ENCODE measurements around the gene ZNF780B. TPM values are rescaled to one million over a fixed set of nuclear protein-coding genes. Genes with fewer than 3 reads are reported as not detected.
"Not testable (repeated sequence)": the region's sequence is repeated elsewhere in the genome, so short reads cannot be mapped to it uniquely, and the experiment has no call there.

ZNF780B gene
- total RNA-seq, 1 donor from 2014 or later, result 14.6 TPM

DNA sequence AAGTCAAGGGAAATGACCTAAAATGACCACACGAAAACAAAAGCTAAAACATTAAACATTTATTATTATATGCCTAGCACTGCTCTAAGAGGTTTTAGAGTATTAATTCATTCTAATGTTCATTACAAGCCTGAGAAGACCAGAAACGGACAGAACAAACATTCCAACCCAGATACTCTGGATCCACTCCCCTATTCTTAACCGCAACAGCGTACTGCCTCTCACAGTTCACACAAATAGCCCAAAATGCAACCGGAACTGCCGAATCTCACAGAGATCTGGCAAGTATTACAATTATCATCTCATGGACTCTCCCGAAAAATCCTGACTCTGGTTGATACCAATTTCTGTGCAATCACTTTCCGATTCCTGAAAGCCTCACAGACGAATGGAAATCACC is 1.4 kb downstream of the ZNF780B start:
- Histone ChIP-seq H3K27ac (ENCODE audit: low read depth, low read length) (no peak overlapping the region), H3K27me3 (ENCODE audit: control insufficient read depth in 3 of 3, insufficient read depth in 3 of 3, low read length in 3 of 3) (no peaks in the 10 kb centered on the region), H3K9me3 (ENCODE audit: control insufficient read depth in 3 of 3, low read length in 3 of 3) (peaks cover 0 to 11% (median 0%) of the 10 kb centered on the region in 3 donors), H3K9ac (ENCODE audit: low read depth in 1 of 3, low read length in 3 of 3) (no peak overlapping the region), H3K4me3 (ENCODE audit: low read length in 3 of 3) (peak overlapping the region; percentile 25 to 99 (median 91)), H3K36me3 (ENCODE audit: control insufficient read depth in 3 of 3, insufficient read depth in 3 of 3, low read length in 3 of 3) (peaks cover 4 to 9% (median 7%) of the 10 kb centered on the region in 3 donors), H3K4me1 (ENCODE audit: control insufficient read depth in 3 of 3, insufficient read depth in 3 of 3, low read length in 3 of 3) (peaks cover 8 to 14% (median 8%) of the 10 kb centered on the region in 3 donors)

DNA sequence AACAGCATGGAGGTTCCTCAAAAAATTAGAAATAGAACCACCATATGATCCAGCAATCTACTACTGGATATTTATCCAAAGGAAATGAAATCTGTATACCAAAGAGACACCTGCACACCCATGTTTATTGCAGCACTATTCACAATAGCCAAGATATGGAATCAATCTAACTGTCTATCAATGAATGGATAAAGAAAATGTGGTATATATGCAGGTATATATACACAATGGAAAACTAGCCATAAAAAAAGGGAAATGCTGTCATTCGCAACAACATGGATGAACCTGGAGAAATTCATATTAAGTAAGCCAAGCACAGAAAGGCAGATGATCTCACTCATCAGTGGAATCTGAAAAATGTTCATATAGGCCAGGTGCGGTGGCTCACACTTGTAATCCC is 2.5 kb downstream of the ZNF780B start:
- Histone ChIP-seq H3K4me1 (ENCODE audit: control insufficient read depth in 3 of 3, insufficient read depth in 3 of 3, low read length in 3 of 3) (peaks cover 8 to 14% (median 8%) of the 10 kb centered on the region in 3 donors), H3K36me3 (ENCODE audit: control insufficient read depth in 3 of 3, insufficient read depth in 3 of 3, low read length in 3 of 3) (peaks cover 10 to 18% (median 14%) of the 10 kb centered on the region in 3 donors), H3K27me3 (ENCODE audit: control insufficient read depth in 3 of 3, insufficient read depth in 3 of 3, low read length in 3 of 3) (no peaks in the 10 kb centered on the region), H3K27ac (ENCODE audit: low read depth, low read length) (no peak overlapping the region), H3K9me3 (ENCODE audit: control insufficient read depth in 3 of 3, low read length in 3 of 3) (peaks cover 0 to 8% (median 0%) of the 10 kb centered on the region in 3 donors), H3K9ac (ENCODE audit: low read depth in 1 of 3, low read length in 3 of 3) (no peak overlapping the region), H3K4me3 (ENCODE audit: low read length in 3 of 3) (no peak overlapping the region)

DNA sequence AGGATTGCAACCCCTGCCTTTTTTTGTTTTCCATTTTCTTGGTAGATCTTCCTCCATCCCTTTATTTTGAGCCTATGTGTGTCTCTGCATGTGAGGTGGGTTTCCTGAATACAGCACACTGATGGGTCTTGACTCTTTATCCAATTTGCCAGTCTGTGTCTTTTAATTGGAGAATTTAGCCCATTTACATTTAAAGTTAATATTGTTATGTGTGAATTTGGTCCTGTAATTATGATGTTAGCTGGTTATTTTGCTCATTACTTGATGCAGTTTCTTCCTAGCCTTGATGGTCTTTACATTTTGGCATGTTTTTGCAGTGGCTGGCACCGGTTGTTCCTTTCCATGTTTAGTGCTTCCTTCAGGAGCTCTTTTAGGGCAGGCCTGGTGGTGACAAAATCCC is 14.3 kb downstream of the ZNF780B start:
- H3K9ac ChIP-seq (ENCODE audit: low read depth in 1 of 3, low read length in 3 of 3); H3K27ac ChIP-seq (ENCODE audit: low read depth, low read length); H3K4me3 ChIP-seq (ENCODE audit: low read length in 3 of 3); H3K27me3 ChIP-seq (ENCODE audit: control insufficient read depth in 3 of 3, insufficient read depth in 3 of 3, low read length in 3 of 3); H3K4me1 ChIP-seq (ENCODE audit: control insufficient read depth in 3 of 3, insufficient read depth in 3 of 3, low read length in 3 of 3): not testable (repeated sequence)
- H3K9me3 ChIP-seq (ENCODE audit: control insufficient read depth in 3 of 3, low read length in 3 of 3), result peaks cover 2 to 19% (median 10%) of the 10 kb centered on the region in 3 donors
- peaks cover 19 to 38% (median 35%) of the 10 kb centered on the region in 3 donors for H3K36me3 ChIP-seq (ENCODE audit: control insufficient read depth in 3 of 3, insufficient read depth in 3 of 3, low read length in 3 of 3)

DNA sequence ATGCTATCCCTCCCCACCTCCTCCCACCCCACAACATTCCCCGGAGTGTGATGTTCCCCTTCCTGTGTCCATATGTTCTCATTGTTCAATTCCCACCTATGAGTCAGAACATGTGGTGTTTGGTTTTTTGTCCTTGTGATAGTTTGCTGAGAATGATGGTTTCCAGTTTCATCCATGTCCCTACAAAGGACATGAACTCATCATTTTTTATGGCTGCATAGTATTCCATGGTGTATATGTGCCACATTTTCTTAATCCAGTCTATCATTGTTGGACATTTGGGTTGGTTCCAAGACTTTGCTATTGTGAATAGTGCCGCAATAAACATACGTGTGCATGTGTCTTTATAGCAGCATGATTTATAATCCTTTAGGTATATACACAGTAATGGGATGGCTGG is 18.0 kb downstream of the ZNF780B start:
- not testable (repeated sequence) for H3K4me3 ChIP-seq (ENCODE audit: low read length in 3 of 3); H3K27me3 ChIP-seq (ENCODE audit: control insufficient read depth in 3 of 3, insufficient read depth in 3 of 3, low read length in 3 of 3); H3K27ac ChIP-seq (ENCODE audit: low read depth, low read length); H3K9ac ChIP-seq (ENCODE audit: low read depth in 1 of 3, low read length in 3 of 3); H3K4me1 ChIP-seq (ENCODE audit: control insufficient read depth in 3 of 3, insufficient read depth in 3 of 3, low read length in 3 of 3)
- Histone ChIP-seq H3K36me3 (ENCODE audit: control insufficient read depth in 3 of 3, insufficient read depth in 3 of 3, low read length in 3 of 3) (peaks cover 2 to 22% (median 7%) of the 10 kb centered on the region in 3 donors), H3K9me3 (ENCODE audit: control insufficient read depth in 3 of 3, low read length in 3 of 3) (peaks cover 22 to 36% (median 23%) of the 10 kb centered on the region in 3 donors)

DNA sequence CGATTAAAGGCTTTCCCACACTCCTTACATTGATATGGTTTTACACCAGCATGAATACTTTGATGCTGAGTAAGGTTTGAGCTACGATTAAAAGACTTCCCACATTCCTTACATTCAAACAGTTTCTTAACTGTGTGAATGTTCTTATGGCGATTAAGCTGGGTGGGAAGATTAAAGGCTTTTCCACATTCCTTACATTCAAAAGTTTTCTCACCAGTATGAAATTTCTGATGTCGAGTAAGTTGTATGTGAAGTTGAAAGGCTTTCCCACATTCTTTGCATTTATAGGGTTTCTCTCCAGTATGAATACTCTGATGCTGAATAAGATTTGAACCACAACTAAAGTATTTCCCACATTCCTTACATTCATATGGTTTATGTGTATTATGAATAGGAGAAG is 20.0 kb downstream of the ZNF780B start:
- no peak overlapping the region for H3K4me3 ChIP-seq (ENCODE audit: low read length in 3 of 3)
- no peak overlapping the region for H3K9ac ChIP-seq (ENCODE audit: low read depth in 1 of 3, low read length in 3 of 3)
- H3K36me3 ChIP-seq (ENCODE audit: control insufficient read depth in 3 of 3, insufficient read depth in 3 of 3, low read length in 3 of 3), result peaks cover 2 to 22% (median 7%) of the 10 kb centered on the region in 3 donors
- no peaks in the 10 kb centered on the region for H3K27me3 ChIP-seq (ENCODE audit: control insufficient read depth in 3 of 3, insufficient read depth in 3 of 3, low read length in 3 of 3)
- no peaks in the 10 kb centered on the region for H3K4me1 ChIP-seq (ENCODE audit: control insufficient read depth in 3 of 3, insufficient read depth in 3 of 3, low read length in 3 of 3)
- H3K27ac ChIP-seq (ENCODE audit: low read depth, low read length), result no peak overlapping the region
- peaks cover 26 to 41% (median 27%) of the 10 kb centered on the region in 3 donors for H3K9me3 ChIP-seq (ENCODE audit: control insufficient read depth in 3 of 3, low read length in 3 of 3)

DNA sequence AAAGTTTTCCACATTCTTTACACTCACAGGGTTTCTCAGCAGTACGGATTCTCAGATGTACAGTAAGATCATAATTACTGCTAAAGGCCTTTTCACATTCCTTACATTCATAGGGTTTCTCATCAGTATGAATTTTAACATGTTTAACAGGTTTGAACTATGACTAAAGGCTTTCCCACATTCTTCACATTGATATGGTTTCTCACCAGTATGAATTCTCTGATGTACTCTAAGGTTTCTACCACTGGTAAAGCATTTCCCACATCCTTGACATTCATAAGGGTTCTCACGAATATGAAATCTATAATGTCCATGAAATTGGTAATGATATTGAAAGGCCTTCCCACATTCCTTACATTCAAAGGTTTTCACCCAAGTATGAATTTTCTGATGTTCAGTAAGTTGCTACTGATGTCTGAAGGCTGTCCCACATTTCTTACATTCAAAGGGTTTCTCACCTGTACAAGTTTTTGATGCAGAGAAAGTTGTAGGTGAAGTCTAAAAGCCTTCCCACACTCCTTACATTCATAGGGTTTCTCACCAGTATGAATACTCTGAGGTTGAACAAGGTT is 22.0 kb downstream of the ZNF780B start:
- Histone ChIP-seq H3K27ac (ENCODE audit: low read depth, low read length) (no peak overlapping the region), H3K9me3 (ENCODE audit: control insufficient read depth in 3 of 3, low read length in 3 of 3) (peaks cover 30 to 45% (median 30%) of the 10 kb centered on the region in 3 donors), H3K9ac (ENCODE audit: low read depth in 1 of 3, low read length in 3 of 3) (no peak overlapping the region), H3K4me1 (ENCODE audit: control insufficient read depth in 3 of 3, insufficient read depth in 3 of 3, low read length in 3 of 3) (no peaks in the 10 kb centered on the region), H3K27me3 (ENCODE audit: control insufficient read depth in 3 of 3, insufficient read depth in 3 of 3, low read length in 3 of 3) (no peaks in the 10 kb centered on the region), H3K36me3 (ENCODE audit: control insufficient read depth in 3 of 3, insufficient read depth in 3 of 3, low read length in 3 of 3) (peaks cover 2 to 22% (median 7%) of the 10 kb centered on the region in 3 donors), H3K4me3 (ENCODE audit: low read length in 3 of 3) (no peak overlapping the region)

DNA sequence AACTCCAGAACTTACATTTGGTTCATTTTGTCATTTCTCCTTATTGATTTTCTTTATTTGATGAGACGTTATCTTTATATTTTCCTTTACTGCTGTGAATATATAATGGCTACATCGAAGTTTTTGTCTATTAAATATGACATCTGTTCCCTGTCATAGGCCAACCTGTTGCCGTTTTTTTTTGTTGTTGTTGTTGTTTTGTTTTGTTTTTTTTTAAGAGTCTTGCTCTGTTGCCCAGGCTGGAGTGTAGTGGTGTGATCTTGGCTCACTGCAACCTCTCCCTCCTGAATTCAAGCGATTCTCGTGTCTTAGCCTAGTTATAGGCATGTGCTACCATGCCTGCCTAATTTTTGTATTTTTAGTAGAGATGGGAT is 29.4 kb downstream of the ZNF780B start:
- H3K9ac ChIP-seq (ENCODE audit: low read depth in 1 of 3, low read length in 3 of 3), result no peak overlapping the region
- no peaks in the 10 kb centered on the region for H3K4me1 ChIP-seq (ENCODE audit: control insufficient read depth in 3 of 3, insufficient read depth in 3 of 3, low read length in 3 of 3)
- no peaks in the 10 kb centered on the region for H3K27me3 ChIP-seq (ENCODE audit: control insufficient read depth in 3 of 3, insufficient read depth in 3 of 3, low read length in 3 of 3)
- no peaks in the 10 kb centered on the region for H3K36me3 ChIP-seq (ENCODE audit: control insufficient read depth in 3 of 3, insufficient read depth in 3 of 3, low read length in 3 of 3)
- no peak overlapping the region for H3K4me3 ChIP-seq (ENCODE audit: low read length in 3 of 3)
- H3K9me3 ChIP-seq (ENCODE audit: control insufficient read depth in 3 of 3, low read length in 3 of 3), result peaks cover 20 to 42% (median 23%) of the 10 kb centered on the region in 3 donors
- no peak overlapping the region for H3K27ac ChIP-seq (ENCODE audit: low read depth, low read length)

DNA sequence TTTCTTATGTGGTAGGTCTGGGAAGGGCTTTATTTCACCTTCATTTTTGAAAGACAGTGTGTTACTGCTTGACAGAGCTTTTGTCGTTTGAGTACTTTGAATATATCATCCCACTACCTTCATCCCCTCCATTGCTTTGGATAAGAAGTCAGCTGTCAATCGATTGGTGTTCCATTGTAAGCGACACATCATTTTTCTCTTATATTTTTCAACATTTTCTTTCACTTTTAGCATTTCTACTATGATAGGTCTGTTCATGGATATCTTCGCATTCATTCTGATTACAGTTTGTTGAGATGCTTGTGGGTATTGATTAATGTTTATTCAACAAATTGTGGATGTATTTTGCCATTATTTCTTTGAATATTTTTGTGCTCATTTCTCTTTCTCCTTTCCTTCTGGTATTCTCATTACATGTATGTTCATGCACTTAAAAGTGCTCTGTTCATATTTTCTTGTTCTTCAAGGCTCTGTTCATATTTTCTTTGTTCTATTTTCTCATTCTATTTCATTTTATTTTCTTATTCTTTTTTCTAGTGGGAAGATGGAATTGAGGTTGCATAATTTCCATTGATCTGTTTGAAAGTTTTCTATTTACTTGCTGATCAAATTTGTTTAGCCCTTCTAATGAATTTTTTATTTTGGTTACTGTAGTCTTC is 30.0 kb downstream of the ZNF780B start:
- Histone ChIP-seq H3K9ac (ENCODE audit: low read depth in 1 of 3, low read length in 3 of 3) (no peak overlapping the region), H3K36me3 (ENCODE audit: control insufficient read depth in 3 of 3, insufficient read depth in 3 of 3, low read length in 3 of 3) (no peaks in the 10 kb centered on the region), H3K4me3 (ENCODE audit: low read length in 3 of 3) (no peak overlapping the region), H3K4me1 (ENCODE audit: control insufficient read depth in 3 of 3, insufficient read depth in 3 of 3, low read length in 3 of 3) (no peaks in the 10 kb centered on the region), H3K9me3 (ENCODE audit: control insufficient read depth in 3 of 3, low read length in 3 of 3) (peaks cover 19 to 42% (median 22%) of the 10 kb centered on the region in 3 donors), H3K27me3 (ENCODE audit: control insufficient read depth in 3 of 3, insufficient read depth in 3 of 3, low read length in 3 of 3) (no peaks in the 10 kb centered on the region), H3K27ac (ENCODE audit: low read depth, low read length) (no peak overlapping the region)

DNA sequence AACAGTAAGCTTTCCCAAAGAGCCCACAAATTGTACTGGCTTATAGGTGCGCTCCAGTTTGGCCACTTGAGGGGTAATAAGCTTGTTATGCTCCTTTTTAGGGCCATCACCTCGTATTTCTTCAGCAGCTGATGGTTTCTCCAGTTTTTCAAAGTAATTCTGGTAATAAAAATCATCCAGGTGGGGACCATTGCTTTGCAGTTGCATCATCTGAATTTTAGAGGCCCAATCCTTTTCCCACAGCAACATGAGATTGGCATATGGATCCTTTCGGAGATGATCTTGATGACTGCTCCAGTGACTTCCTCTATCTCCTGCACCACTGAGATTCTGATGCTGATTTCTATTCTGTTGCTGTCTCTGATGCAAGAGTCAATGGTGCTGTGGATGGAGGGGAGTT is 32.1 kb downstream of the ZNF780B start:
- peak overlapping the region in 1 of 3 donors; percentile 26 for H3K4me3 ChIP-seq (ENCODE audit: low read length in 3 of 3)
- no peak overlapping the region for H3K27ac ChIP-seq (ENCODE audit: low read depth, low read length)
- peaks cover 16 to 42% (median 17%) of the 10 kb centered on the region in 3 donors for H3K9me3 ChIP-seq (ENCODE audit: control insufficient read depth in 3 of 3, low read length in 3 of 3)
- H3K4me1 ChIP-seq (ENCODE audit: control insufficient read depth in 3 of 3, insufficient read depth in 3 of 3, low read length in 3 of 3), result no peaks in the 10 kb centered on the region
- no peaks in the 10 kb centered on the region for H3K36me3 ChIP-seq (ENCODE audit: control insufficient read depth in 3 of 3, insufficient read depth in 3 of 3, low read length in 3 of 3)
- H3K9ac ChIP-seq (ENCODE audit: low read depth in 1 of 3, low read length in 3 of 3), result no peak overlapping the region
- no peaks in the 10 kb centered on the region for H3K27me3 ChIP-seq (ENCODE audit: control insufficient read depth in 3 of 3, insufficient read depth in 3 of 3, low read length in 3 of 3)

GRCh38 chr19:40013991-40014390 is 42.0 kb downstream of the ZNF780B start:
- no peak overlapping the region for H3K9ac ChIP-seq (ENCODE audit: low read depth in 1 of 3, low read length in 3 of 3)
- no peak overlapping the region for H3K27ac ChIP-seq (ENCODE audit: low read depth, low read length)
- no peaks in the 10 kb centered on the region for H3K4me1 ChIP-seq (ENCODE audit: control insufficient read depth in 3 of 3, insufficient read depth in 3 of 3, low read length in 3 of 3)
- H3K27me3 ChIP-seq (ENCODE audit: control insufficient read depth in 3 of 3, insufficient read depth in 3 of 3, low read length in 3 of 3), result no peaks in the 10 kb centered on the region
- peaks cover 7 to 25% (median 19%) of the 10 kb centered on the region in 3 donors for H3K9me3 ChIP-seq (ENCODE audit: control insufficient read depth in 3 of 3, low read length in 3 of 3)
- peaks cover 23 to 44% (median 38%) of the 10 kb centered on the region in 3 donors for H3K36me3 ChIP-seq (ENCODE audit: control insufficient read depth in 3 of 3, insufficient read depth in 3 of 3, low read length in 3 of 3)
- peak overlapping the region in 1 of 3 donors; percentile 33 for H3K4me3 ChIP-seq (ENCODE audit: low read length in 3 of 3)

Data from skeletal muscle tissue (tissue), 4 donors.